Brain pericyte (primary cell): Measurements from ENCODE around the gene TMEM74B.
"Not testable (repeated sequence)": the region's sequence is repeated elsewhere in the genome, so short reads cannot be mapped to it uniquely, and the experiment has no call there.

Experiments used
- DNase-seq: peaks from one replicate; pipeline ENCODE4 v3.0.0-alpha.2; 2012; ENCODE audit warnings: low read depth, low spot score

Gene TMEM74B

GRCh38 chr20:1184638-1185315, at the start of gene TMEM74B:
TMEM74B (minus strand) TSS chr20:1184981; CDS start chr20:1183801, 1,180 bp downstream.
- no peak for DNase-seq

GRCh38 chr20:1232286-1233111, 47.7 kb upstream of the TMEM74B start:
- no peak for DNase-seq

GRCh38 chr20:1229541-1229940, 44.8 kb upstream of the TMEM74B start:
- DNase-seq: no peak

GRCh38 chr20:1225783-1226654, 41.2 kb upstream of the TMEM74B start, which contains the start of gene RAD21L1:
RAD21L1 (plus strand) TSS chr20:1226044; CDS start chr20:1228454, 2,410 bp downstream.
- DNase-seq: no peak

GRCh38 chr20:1225263-1225782, 40.5 kb upstream of the TMEM74B start:
- no peak for DNase-seq

- DNase-seq: no peak
These were observed 39.6 kb upstream of the TMEM74B start for GRCh38 chr20:1224205-1224890.

- DNase-seq: not testable (repeated sequence)
These were observed 38.0 kb upstream of the TMEM74B start for GRCh38 chr20:1222750-1223149.

- not testable (repeated sequence) for DNase-seq
These were observed 32.0 kb upstream of the TMEM74B start for GRCh38 chr20:1216527-1217427.

GRCh38 chr20:1215386-1216170, 30.8 kb upstream of the TMEM74B start:
- DNase-seq: no peak

- no peak for DNase-seq
These were observed 30.1 kb upstream of the TMEM74B start for GRCh38 chr20:1214838-1215261.

GRCh38 chr20:1212607-1213396, 28.0 kb upstream of the TMEM74B start:
- DNase-seq: peak; percentile 11

- DNase-seq: no peak
These were observed 27.2 kb upstream of the TMEM74B start for GRCh38 chr20:1212023-1212422.

GRCh38 chr20:1210501-1210900, 25.7 kb upstream of the TMEM74B start:
- DNase-seq: no peak

GRCh38 chr20:1209447-1210387, 24.9 kb upstream of the TMEM74B start:
- no peak for DNase-seq

- DNase-seq: no peak
These were observed 22.6 kb upstream of the TMEM74B start for GRCh38 chr20:1207293-1207878.

- DNase-seq: no peak
These were observed 21.8 kb upstream of the TMEM74B start for GRCh38 chr20:1206366-1207148.
